Prostate gland (tissue), 2 donors: ENCODE measurements around the gene SHANK3. TPM values are rescaled to one million over a fixed set of nuclear protein-coding genes. Genes with fewer than 3 reads are reported as not detected.

Experiments used
- DNase-seq: peaks from one replicate; pipeline ENCODE4 v3.0.0-alpha.2; 2019; ENCODE audit warnings: low spot score
- H3K27ac ChIP-seq, 2 donors: fragments of 200-600 bp; sonication (generic); 2 replicates each; pipeline ENCODE4 v1.5.1; 2017 to 2019
- H3K27me3 ChIP-seq: fragments of 200-600 bp; sonication (generic); replicated peaks from 2 replicates; pipeline ENCODE4 v1.5.1; 2019; ENCODE audit not compliant: insufficient read depth
- H3K36me3 ChIP-seq, 2 donors: fragments of 200-600 bp; sonication (generic); 1 replicate in 1 of 2; 2 replicates in 1 of 2; pipeline versions ENCODE4 v1.5.1 to v1.8.1; 2017 to 2019
- H3K4me1 ChIP-seq: fragments of 200-600 bp; sonication (generic); replicated peaks from 2 replicates; pipeline ENCODE4 v1.5.1; 2019
- H3K4me3 ChIP-seq, 2 donors: fragments of 200-600 bp; sonication (generic); 2 replicates each; pipeline ENCODE4 v1.5.1; 2017 to 2019
- H3K9me3 ChIP-seq: fragments of 200-600 bp; sonication (generic); 2 replicates; pipeline ENCODE4 v1.5.1; 2017
- POLR2A ChIP-seq: fragments of 450-650 bp; IDR thresholded peaks from one replicate; pipeline ENCODE4 v1.6.1; 2016; ENCODE audit warnings: antibody characterized with exemption, mild to moderate bottlenecking
- POLR2AphosphoS5 ChIP-seq: sonication (generic); formaldehyde crosslinking; IDR thresholded peaks from one replicate; pipeline ENCODE4 v1.6.1; 2017; ENCODE audit warnings: antibody characterized with exemption
- WGBS: methylation state at CpG from one replicate; pipeline ENCODE4 v1.1.5; 2018; 5-methylcytosine and 5-hydroxymethylcytosine counted together
- intact Hi-C: fragments of 100-400 bp; cut with DNase I; formaldehyde crosslinking; loops from one replicate; pipeline ENCODE4 v1.14.2; 2022
- total RNA-seq, 2 donors: library from RNA; depleted of rRNA; stranded (reverse); fragments of >200 nt; gene quantifications; one replicate each; pipeline ENCODE4 v1.1.0, GENCODE V29; 2016
- TF ChIP-seq, protein P1 (sequence below), 4 experiments: fragments of 200-600 bp in 2 of 4; fragments of 450-650 bp in 2 of 4; sonication (generic) in 2 of 4; IDR thresholded peaks; 1 replicate in 3 of 4; 2 replicates in 1 of 4; pipeline ENCODE4 v1.5.1; 2016 to 2019; ENCODE audit warnings: antibody characterized with exemption in 4 of 4, mild to moderate bottlenecking in 2 of 4, moderate library complexity in 2 of 4

The SHANK3 gene
- total RNA-seq, 2 donors from 2014 or later: 9.1 to 18.3 TPM

DNA sequence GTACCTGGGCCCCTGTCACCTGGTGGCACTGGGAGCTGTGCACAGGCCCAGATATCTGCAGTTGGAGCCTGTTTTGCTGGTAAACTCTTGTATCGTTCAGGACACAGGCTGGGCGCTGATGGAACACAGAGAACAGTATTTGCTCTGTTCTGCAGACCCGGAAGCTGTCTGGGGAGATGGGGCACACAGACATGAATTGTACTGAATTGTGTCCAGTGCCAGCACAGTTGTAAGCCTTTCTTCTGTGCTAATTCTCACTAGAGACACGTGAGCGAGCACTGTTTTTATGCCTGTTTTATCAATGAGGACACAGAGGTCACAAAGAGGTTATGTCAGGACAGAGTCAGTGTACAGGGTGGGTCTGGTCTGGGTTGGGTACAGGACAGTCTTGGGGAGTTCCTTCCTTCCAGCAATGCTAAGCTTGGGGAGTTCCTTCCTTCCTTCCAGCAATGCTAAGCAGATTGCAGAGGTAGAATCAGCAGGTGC, 41.0 kb downstream of the SHANK3 start:
- H3K9me3 ChIP-seq: no peaks in the 10 kb centered on the region
- WGBS: 60% methylated on average over 5 of the region's 5 CpGs
- no peaks in the 10 kb centered on the region for H3K4me1 ChIP-seq
- no peak for DNase-seq
- intact Hi-C loops: no loop called here
- no peak overlapping the region for H3K4me3 ChIP-seq
- no peaks in the 10 kb centered on the region for H3K36me3 ChIP-seq
- TF ChIP-seq POLR2A: no peak
- no peak for TF ChIP-seq POLR2AphosphoS5
- TF ChIP-seq, protein P1, sequence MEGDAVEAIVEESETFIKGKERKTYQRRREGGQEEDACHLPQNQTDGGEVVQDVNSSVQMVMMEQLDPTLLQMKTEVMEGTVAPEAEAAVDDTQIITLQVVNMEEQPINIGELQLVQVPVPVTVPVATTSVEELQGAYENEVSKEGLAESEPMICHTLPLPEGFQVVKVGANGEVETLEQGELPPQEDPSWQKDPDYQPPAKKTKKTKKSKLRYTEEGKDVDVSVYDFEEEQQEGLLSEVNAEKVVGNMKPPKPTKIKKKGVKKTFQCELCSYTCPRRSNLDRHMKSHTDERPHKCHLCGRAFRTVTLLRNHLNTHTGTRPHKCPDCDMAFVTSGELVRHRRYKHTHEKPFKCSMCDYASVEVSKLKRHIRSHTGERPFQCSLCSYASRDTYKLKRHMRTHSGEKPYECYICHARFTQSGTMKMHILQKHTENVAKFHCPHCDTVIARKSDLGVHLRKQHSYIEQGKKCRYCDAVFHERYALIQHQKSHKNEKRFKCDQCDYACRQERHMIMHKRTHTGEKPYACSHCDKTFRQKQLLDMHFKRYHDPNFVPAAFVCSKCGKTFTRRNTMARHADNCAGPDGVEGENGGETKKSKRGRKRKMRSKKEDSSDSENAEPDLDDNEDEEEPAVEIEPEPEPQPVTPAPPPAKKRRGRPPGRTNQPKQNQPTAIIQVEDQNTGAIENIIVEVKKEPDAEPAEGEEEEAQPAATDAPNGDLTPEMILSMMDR (IDR thresholded peaks at IDR 0.05): no peak
- no peak overlapping the region for H3K27ac ChIP-seq
- H3K27me3 ChIP-seq: no peaks in the 10 kb centered on the region

DNA sequence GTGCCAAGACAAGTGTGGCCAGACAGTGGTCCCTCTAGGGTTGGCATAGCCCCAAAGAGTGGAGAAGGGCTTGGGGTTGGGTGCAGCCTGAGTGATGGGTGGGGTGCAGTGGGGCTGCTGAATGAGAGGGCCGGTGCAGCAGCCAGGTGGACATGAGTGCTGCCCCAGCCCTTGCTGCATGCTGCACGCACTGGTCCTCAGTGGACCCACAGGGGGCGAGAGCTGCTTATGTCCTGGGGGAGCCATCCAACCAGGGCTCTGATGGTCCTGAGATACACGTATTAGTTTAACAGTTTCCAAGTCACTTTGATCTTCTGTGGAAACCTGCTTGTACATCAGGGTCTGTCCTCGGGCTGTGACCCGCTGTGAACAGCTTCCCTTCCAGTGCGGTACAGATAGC, 41.5 kb downstream of the SHANK3 start:
- Histone ChIP-seq H3K27me3 (no peaks in the 10 kb centered on the region), H3K36me3 (no peaks in the 10 kb centered on the region), H3K4me1 (no peaks in the 10 kb centered on the region), H3K4me3 (no peak overlapping the region), H3K9me3 (no peaks in the 10 kb centered on the region), H3K27ac (no peak overlapping the region)
- intact Hi-C loops: no loop called here
- no peak for DNase-seq
- TF ChIP-seq POLR2A: no peak
- no peak for TF ChIP-seq POLR2AphosphoS5
- TF ChIP-seq, protein P1 (IDR thresholded peaks at IDR 0.05): no peak
- 93% methylated on average over 7 of the region's 7 CpGs for WGBS

DNA sequence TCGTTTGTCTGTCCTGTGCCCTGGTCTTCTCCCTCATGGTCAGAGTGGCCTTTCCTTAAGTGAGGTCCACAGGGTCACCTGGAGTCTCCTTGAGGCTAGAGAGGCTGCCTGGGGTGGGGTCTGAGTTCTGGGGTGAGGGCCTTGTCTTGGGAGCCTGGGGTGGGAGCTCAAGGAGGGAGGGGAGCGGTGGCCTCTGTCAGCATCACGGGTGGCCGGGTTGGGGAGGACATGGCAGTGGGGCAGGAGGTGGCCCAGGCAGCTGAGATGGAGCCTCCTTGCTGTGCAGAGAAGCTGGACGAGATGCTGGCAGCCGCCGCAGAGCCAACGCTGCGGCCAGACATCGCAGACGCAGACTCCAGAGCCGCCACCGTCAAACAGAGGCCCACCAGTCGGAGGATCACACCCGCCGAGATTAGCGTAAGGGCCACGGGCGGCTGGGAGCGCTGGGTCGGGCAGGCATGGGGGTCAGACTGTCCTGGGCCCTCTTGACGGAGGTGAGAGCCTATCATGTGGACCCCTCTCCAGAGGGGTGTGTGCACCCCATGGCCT, 42.1 kb downstream of the SHANK3 start:
- Histone ChIP-seq H3K27me3 (no peaks in the 10 kb centered on the region), H3K36me3 (no peaks in the 10 kb centered on the region), H3K4me1 (no peaks in the 10 kb centered on the region), H3K27ac (no peak overlapping the region), H3K4me3 (no peak overlapping the region), H3K9me3 (no peaks in the 10 kb centered on the region)
- 91% methylated on average over 21 of the region's 22 CpGs for WGBS
- no peak for DNase-seq
- intact Hi-C loops: no loop called here
- TF ChIP-seq, protein P1 (IDR thresholded peaks at IDR 0.05): no peak
- TF ChIP-seq POLR2A (no peak), POLR2AphosphoS5 (no peak)

DNA sequence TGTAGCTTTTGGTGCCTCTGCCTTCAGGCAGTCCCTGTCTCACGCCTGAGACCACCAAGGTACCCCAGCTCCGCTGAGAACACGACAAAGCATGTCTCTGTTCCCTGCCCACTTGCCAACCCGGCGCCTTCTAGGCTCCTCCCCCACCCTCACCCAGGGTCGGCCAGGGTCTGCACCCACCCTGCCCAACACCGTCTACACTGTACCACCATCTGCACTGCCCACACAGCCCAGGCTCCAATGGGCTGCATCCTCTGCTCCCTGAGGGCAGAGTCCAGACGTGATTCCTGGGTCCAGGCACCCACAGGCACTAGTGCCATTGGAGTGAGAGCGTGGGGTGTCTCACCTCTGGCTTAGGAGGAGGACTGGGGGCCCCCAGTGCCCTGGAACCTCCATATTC, 42.6 kb downstream of the SHANK3 start:
- 84% methylated on average over 9 of the region's 9 CpGs for WGBS
- no peak for DNase-seq
- H3K36me3 ChIP-seq: no peaks in the 10 kb centered on the region
- intact Hi-C loops: no loop called here
- no peaks in the 10 kb centered on the region for H3K9me3 ChIP-seq
- no peaks in the 10 kb centered on the region for H3K4me1 ChIP-seq
- H3K27me3 ChIP-seq: no peaks in the 10 kb centered on the region
- TF ChIP-seq, protein P1 (IDR thresholded peaks at IDR 0.05): no peak
- no peak for TF ChIP-seq POLR2AphosphoS5
- TF ChIP-seq POLR2A: no peak
- no peak overlapping the region for H3K27ac ChIP-seq
- H3K4me3 ChIP-seq: no peak overlapping the region

DNA sequence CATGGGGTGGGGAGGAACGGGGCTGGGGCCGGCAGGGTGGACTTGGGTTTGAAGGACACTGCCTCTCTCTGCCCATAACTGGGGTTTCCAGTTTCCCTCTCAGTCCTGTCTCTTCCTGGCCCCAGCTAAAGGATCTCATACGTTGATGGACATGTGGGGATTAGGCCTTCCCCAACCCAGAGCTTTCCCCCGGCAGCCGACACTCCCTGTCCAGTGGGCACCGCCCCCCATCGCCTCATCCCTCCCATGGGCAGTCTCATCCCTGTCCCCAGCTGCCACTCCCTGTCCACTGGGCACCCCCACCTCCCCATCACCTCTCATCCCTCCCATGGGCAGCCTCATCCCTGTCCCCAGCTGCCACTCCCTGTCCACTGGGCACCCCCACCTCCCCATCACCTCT, 43.2 kb downstream of the SHANK3 start:
- Histone ChIP-seq H3K27me3 (no peaks in the 10 kb centered on the region), H3K4me3 (no peak overlapping the region), H3K27ac (no peak overlapping the region), H3K4me1 (no peaks in the 10 kb centered on the region), H3K9me3 (no peaks in the 10 kb centered on the region), H3K36me3 (no peaks in the 10 kb centered on the region)
- no peak for DNase-seq
- intact Hi-C loops: no loop called here
- 96% methylated on average over 7 of the region's 7 CpGs for WGBS
- TF ChIP-seq POLR2AphosphoS5 (no peak), POLR2A (no peak)
- TF ChIP-seq, protein P1 (IDR thresholded peaks at IDR 0.05): no peak
